GM23338 (cell line): ENCODE measurements around the gene PAM. TPM values are rescaled to one million over a fixed set of nuclear protein-coding genes. Genes with fewer than 3 reads are reported as not detected.

Experiments used
- ATAC-seq: fragments of 200-7000 bp; cut with Tn5 transposase; 3 replicates; pipeline ENCODE4 v1.9.1; 2020
- DNase-seq: peaks from one replicate; pipeline ENCODE4 v3.0.0-alpha.2; 2015; ENCODE audit warnings: low spot score
- H2AFZ ChIP-seq: fragments of 200-600 bp; sonication (generic); 2 replicates; pipeline ENCODE4 v1.8.0; 2016; ENCODE audit warnings: antibody characterized with exemption, mild to moderate bottlenecking, moderate library complexity
- H3F3A ChIP-seq: fragments of 200-600 bp; sonication (generic); replicated peaks from 2 replicates; pipeline ENCODE4 v1.8.0; 2017; ENCODE audit warnings: antibody characterized with exemption, mixed run types, low read depth
- H3K27ac ChIP-seq: fragments of 200-600 bp; sonication (generic); 2 replicates; pipeline ENCODE4 v1.6.1; 2016; ENCODE audit warnings: low read depth
- H3K27me3 ChIP-seq: fragments of 200-600 bp; sonication (generic); 2 replicates; pipeline ENCODE4 v1.8.0; 2016; ENCODE audit warnings: mild to moderate bottlenecking, mixed run types, moderate library complexity; ENCODE audit not compliant: insufficient read depth
- H3K36me3 ChIP-seq: fragments of 200-600 bp; sonication (generic); 2 replicates; pipeline ENCODE4 v1.8.0; 2016; ENCODE audit warnings: mild to moderate bottlenecking; ENCODE audit not compliant: insufficient read depth
- H3K4me1 ChIP-seq: fragments of 200-600 bp; sonication (generic); 2 replicates; pipeline ENCODE4 v1.8.0; 2016; ENCODE audit warnings: mild to moderate bottlenecking, moderate library complexity; ENCODE audit not compliant: insufficient read depth
- H3K4me2 ChIP-seq: fragments of 200-600 bp; sonication (generic); 2 replicates; pipeline ENCODE4 v1.7.1; 2017; ENCODE audit warnings: mixed run types
- H3K4me3 ChIP-seq: fragments of 200-600 bp; sonication (generic); 2 replicates; pipeline ENCODE4 v1.6.1; 2016; ENCODE audit warnings: mixed run types
- H3K79me2 ChIP-seq: fragments of 200-600 bp; sonication (generic); replicated peaks from 2 replicates; pipeline ENCODE4 v1.8.0; 2017; ENCODE audit warnings: mild to moderate bottlenecking; ENCODE audit not compliant: insufficient read depth
- H3K9me2 ChIP-seq: fragments of 200-600 bp; sonication (generic); 2 replicates; pipeline ENCODE4 v1.8.0; 2017; ENCODE audit not compliant: insufficient read depth
- H4K20me1 ChIP-seq: fragments of 200-600 bp; sonication (generic); replicated peaks from 2 replicates; pipeline ENCODE4 v1.8.0; 2017; ENCODE audit warnings: mild to moderate bottlenecking; ENCODE audit not compliant: insufficient read depth
- H3K27ac Mint-ChIP-seq: 2 replicates; pipeline ENCODE4 v1.8.0; 2020; ENCODE audit warnings: inconsistent platforms, mild to moderate bottlenecking, moderate library complexity, mixed read lengths
- H3K27me3 Mint-ChIP-seq: 3 replicates; pipeline ENCODE4 v1.8.0; 2022; ENCODE audit warnings: low read depth, mild to moderate bottlenecking, moderate library complexity, mixed read lengths, inconsistent platforms; ENCODE audit not compliant: insufficient read depth, poor library complexity
- H3K36me3 Mint-ChIP-seq: 3 replicates; pipeline ENCODE4 v1.8.0; 2021; ENCODE audit warnings: low read depth, mild to moderate bottlenecking, inconsistent platforms, moderate library complexity, mixed read lengths
- H3K4me1 Mint-ChIP-seq: 3 replicates; pipeline ENCODE4 v1.8.0; 2020; ENCODE audit warnings: mild to moderate bottlenecking, inconsistent platforms, mixed read lengths
- H3K4me3 Mint-ChIP-seq: 3 replicates; pipeline ENCODE4 v1.8.0; 2021; ENCODE audit warnings: moderate library complexity, mild to moderate bottlenecking, inconsistent platforms, mixed read lengths
- H3K9me3 Mint-ChIP-seq: 3 replicates; pipeline ENCODE4 v1.8.0; 2020; ENCODE audit warnings: moderate library complexity, mild to moderate bottlenecking, inconsistent platforms, mixed read lengths
- CREB1 ChIP-seq: fragments of 250-450 bp; sonication (Bioruptor Pico); IDR thresholded peaks from 2 replicates; pipeline ENCODE4 v1.5.0; 2020; ENCODE audit warnings: low read depth, mild to moderate bottlenecking, moderate library complexity
- EZH2 ChIP-seq: fragments of 200-600 bp; sonication (generic); IDR thresholded peaks from one replicate; pipeline ENCODE4 v1.8.0; 2017; ENCODE audit warnings: antibody characterized with exemption, mild to moderate bottlenecking, low read depth; ENCODE audit not compliant: unreplicated experiment
- NANOG ChIP-seq: IDR thresholded peaks from 2 replicates; pipeline ENCODE4 v1.6.1; 2016; ENCODE audit warnings: antibody characterized with exemption, borderline replicate concordance
- POLR2AphosphoS5 ChIP-seq: IDR thresholded peaks from 2 replicates; pipeline ENCODE4 v1.6.1; 2016; ENCODE audit warnings: antibody characterized with exemption, low read depth
- STAT1 ChIP-seq: IDR thresholded peaks from one replicate; pipeline ENCODE4 v1.6.1; 2016; ENCODE audit warnings: antibody characterized with exemption; ENCODE audit not compliant: unreplicated experiment
- ZNF114 ChIP-seq: fragments of 250-450 bp; sonication (Bioruptor Pico); IDR thresholded peaks from 2 replicates; pipeline ENCODE4 v1.5.0; 2020; ENCODE audit warnings: mild to moderate bottlenecking, moderate library complexity
- ZNF331 ChIP-seq: fragments of 250-450 bp; sonication (Bioruptor Pico); IDR thresholded peaks from 2 replicates; pipeline ENCODE4 v1.5.0; 2020; ENCODE audit warnings: low read depth, mild to moderate bottlenecking, moderate library complexity
- polyA plus RNA-seq: library from polyadenylated mRNA; unstranded; fragments of >200 nt; fragmentation: Nextera tagmentation; extraction: Ambion mirVana; gene quantifications from 2 replicates; pipeline ENCODE4 v1.2.1, GENCODE V29; 2016
- total RNA-seq: library from RNA; depleted of rRNA; stranded (reverse); fragments of >200 nt; shearing (Covaris generic); gene quantifications from 2 replicates; pipeline ENCODE4 v1.2.3, GENCODE V29; 2014
- TF ChIP-seq, protein P1 (sequence below): IDR thresholded peaks from one replicate; pipeline ENCODE4 v1.6.1; 2018; ENCODE audit warnings: antibody characterized with exemption; ENCODE audit not compliant: unreplicated experiment
- TF ChIP-seq, protein P2 (sequence below), 2 experiments: fragments of 200-600 bp in 1 of 2; sonication (generic) in 1 of 2; conservative IDR thresholded peaks; 2 replicates each; pipeline versions ENCODE4 v1.5.1 to v1.6.1; 2016 to 2017; ENCODE audit warnings: antibody characterized with exemption in 2 of 2, low read depth in 2 of 2, mild to moderate bottlenecking in 2 of 2, moderate library complexity in 1 of 2
- TF ChIP-seq, protein P3 (sequence below): IDR thresholded peaks from 2 replicates; pipeline ENCODE4 v1.6.1; 2016; ENCODE audit warnings: antibody characterized with exemption

Gene PAM
- total and polyA plus RNA-seq, 2 experiments from 2014 or later, result 33.9 to 79.4 TPM

DNA sequence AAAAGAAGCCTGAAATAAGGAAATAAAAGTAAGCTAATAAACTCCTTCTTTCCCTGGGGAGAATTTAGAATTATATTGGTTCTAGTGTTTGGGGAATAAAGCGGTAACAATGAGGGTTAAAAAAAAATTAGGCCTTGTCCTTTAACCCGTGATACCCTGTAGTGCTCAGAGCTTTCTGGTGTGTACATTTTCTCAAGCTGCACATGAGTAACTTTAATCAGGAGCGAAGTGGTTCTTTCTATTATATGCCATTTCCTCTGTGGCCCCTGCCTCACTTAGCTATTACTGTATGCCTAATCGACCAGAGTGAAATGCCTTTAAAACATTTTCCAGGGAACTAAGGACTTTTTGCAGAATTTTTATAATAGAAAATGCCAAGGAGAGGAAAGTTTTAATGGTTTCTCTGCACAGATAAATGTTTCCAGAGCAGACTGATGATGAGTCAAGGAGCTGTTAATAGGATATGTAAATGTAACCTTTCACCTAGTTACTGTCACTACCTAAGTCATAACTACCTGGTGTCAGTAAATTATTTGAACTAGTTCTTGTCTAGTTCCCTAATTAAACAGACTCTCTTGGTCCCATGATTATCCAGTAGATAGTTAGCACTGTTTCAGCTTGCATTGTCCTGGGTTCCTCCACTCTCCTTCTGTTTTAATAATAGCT is 7.6 kb downstream of the PAM start (continued):
- TF ChIP-seq CREB1 (CRISPR knock-in tag) (no peak), POLR2AphosphoS5 (no peak), ZNF331 (CRISPR knock-in tag) (no peak), ZNF114 (no peak), STAT1 (no peak), NANOG (no peak)
- TF ChIP-seq, protein P1, sequence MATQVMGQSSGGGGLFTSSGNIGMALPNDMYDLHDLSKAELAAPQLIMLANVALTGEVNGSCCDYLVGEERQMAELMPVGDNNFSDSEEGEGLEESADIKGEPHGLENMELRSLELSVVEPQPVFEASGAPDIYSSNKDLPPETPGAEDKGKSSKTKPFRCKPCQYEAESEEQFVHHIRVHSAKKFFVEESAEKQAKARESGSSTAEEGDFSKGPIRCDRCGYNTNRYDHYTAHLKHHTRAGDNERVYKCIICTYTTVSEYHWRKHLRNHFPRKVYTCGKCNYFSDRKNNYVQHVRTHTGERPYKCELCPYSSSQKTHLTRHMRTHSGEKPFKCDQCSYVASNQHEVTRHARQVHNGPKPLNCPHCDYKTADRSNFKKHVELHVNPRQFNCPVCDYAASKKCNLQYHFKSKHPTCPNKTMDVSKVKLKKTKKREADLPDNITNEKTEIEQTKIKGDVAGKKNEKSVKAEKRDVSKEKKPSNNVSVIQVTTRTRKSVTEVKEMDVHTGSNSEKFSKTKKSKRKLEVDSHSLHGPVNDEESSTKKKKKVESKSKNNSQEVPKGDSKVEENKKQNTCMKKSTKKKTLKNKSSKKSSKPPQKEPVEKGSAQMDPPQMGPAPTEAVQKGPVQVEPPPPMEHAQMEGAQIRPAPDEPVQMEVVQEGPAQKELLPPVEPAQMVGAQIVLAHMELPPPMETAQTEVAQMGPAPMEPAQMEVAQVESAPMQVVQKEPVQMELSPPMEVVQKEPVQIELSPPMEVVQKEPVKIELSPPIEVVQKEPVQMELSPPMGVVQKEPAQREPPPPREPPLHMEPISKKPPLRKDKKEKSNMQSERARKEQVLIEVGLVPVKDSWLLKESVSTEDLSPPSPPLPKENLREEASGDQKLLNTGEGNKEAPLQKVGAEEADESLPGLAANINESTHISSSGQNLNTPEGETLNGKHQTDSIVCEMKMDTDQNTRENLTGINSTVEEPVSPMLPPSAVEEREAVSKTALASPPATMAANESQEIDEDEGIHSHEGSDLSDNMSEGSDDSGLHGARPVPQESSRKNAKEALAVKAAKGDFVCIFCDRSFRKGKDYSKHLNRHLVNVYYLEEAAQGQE, result no peak
- TF ChIP-seq, protein P2, sequence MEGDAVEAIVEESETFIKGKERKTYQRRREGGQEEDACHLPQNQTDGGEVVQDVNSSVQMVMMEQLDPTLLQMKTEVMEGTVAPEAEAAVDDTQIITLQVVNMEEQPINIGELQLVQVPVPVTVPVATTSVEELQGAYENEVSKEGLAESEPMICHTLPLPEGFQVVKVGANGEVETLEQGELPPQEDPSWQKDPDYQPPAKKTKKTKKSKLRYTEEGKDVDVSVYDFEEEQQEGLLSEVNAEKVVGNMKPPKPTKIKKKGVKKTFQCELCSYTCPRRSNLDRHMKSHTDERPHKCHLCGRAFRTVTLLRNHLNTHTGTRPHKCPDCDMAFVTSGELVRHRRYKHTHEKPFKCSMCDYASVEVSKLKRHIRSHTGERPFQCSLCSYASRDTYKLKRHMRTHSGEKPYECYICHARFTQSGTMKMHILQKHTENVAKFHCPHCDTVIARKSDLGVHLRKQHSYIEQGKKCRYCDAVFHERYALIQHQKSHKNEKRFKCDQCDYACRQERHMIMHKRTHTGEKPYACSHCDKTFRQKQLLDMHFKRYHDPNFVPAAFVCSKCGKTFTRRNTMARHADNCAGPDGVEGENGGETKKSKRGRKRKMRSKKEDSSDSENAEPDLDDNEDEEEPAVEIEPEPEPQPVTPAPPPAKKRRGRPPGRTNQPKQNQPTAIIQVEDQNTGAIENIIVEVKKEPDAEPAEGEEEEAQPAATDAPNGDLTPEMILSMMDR (conservative IDR thresholded peaks at IDR 0.05; ENCODE audit: low read depth in 2 of 2), result no peak
- TF ChIP-seq, protein P3, sequence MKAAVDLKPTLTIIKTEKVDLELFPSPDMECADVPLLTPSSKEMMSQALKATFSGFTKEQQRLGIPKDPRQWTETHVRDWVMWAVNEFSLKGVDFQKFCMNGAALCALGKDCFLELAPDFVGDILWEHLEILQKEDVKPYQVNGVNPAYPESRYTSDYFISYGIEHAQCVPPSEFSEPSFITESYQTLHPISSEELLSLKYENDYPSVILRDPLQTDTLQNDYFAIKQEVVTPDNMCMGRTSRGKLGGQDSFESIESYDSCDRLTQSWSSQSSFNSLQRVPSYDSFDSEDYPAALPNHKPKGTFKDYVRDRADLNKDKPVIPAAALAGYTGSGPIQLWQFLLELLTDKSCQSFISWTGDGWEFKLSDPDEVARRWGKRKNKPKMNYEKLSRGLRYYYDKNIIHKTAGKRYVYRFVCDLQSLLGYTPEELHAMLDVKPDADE, result no peak

GRCh38 chr5:102763734-102764133 is 8.6 kb downstream of the PAM start:
- no peak for DNase-seq
- no peaks in the 10 kb centered on the region for H3K27me3 Mint-ChIP-seq
- H3K27ac Mint-ChIP-seq, result no peak overlapping the region
- Histone ChIP-seq H3K4me2 (no peak overlapping the region), H3K79me2 (peaks cover 67% of the 10 kb centered on the region), H3K27ac (no peak overlapping the region), H3F3A (no peaks in the 10 kb centered on the region), H4K20me1 (no peaks in the 10 kb centered on the region; the same call in 1 of the 2 replicates), H3K27me3 (no peaks in the 10 kb centered on the region), H2AFZ (no peak overlapping the region), H3K4me3 (no peak overlapping the region), H3K36me3 (no peaks in the 10 kb centered on the region), H3K4me1 (peaks cover 36% of the 10 kb centered on the region), H3K9me2 (no peaks in the 10 kb centered on the region)
- H3K36me3 Mint-ChIP-seq, result no peaks in the 10 kb centered on the region
- no peaks in the 10 kb centered on the region for H3K9me3 Mint-ChIP-seq
- no peak overlapping the region for H3K4me3 Mint-ChIP-seq
- no peak for ATAC-seq
- peaks cover 51% of the 10 kb centered on the region for H3K4me1 Mint-ChIP-seq
- TF ChIP-seq EZH2 (no peak), NANOG (no peak)
- TF ChIP-seq, protein P2 (conservative IDR thresholded peaks at IDR 0.05; ENCODE audit: low read depth in 2 of 2), result no peak
